Measurements from ENCODE around the gene ILKAP. TPM values are rescaled to one million over a fixed set of nuclear protein-coding genes. Genes with fewer than 3 reads are reported as not detected.

ILKAP gene
- polyA plus RNA-seq, 2 of the 4 experiments (the other 2 are of a cell fraction), result 36.3 to 41.4 TPM

- ATAC-seq (peak; percentile 41 to 55), FAIRE-seq (no peak), DNase-seq (ENCODE audit: low read depth in 1 of 2, low spot score in 1 of 2) (no peak)
- WGBS (ENCODE audit: missing lambda C conversion rate), result 58% methylated on average over 18 of the region's 18 CpGs
- peaks cover 16% of the 10 kb centered on the region for H3K4me1 ChIP-seq
- H3K27ac ChIP-seq, result peak overlapping the region; percentile 98 to 99
- ChIA-PET CTCF (interaction anchor here (0.6 to 1.1 kb wide), 3 partner anchors 14 to 35 kb away, joined by 3 read pairs; no protein-coding TSS in a partner anchor), POLR2A (interaction anchor here (1.0 kb wide), 1 partner anchor 36 kb away, joined by 3 read pairs; no protein-coding TSS in a partner anchor)
- peak overlapping the region; percentile 99 for H3K4me3 ChIP-seq
- TF ChIP-seq HOXB5 (CRISPR knock-in tag; IDR thresholded peaks at IDR 0.05) (peak; percentile 65; the same call in 1 of the 2 replicates), MAZ (IDR thresholded peaks at IDR 0.05; ENCODE audit: borderline replicate concordance, low read depth, low read length) (no peak), POLR2A (IDR thresholded peaks at IDR 0.05; ENCODE audit: low read length) (no peak), FOSL2 (IDR thresholded peaks at IDR 0.05) (no peak), FOSL2 (CRISPR knock-in tag; IDR thresholded peaks at IDR 0.05) (no peak), BCL3 (IDR thresholded peaks at IDR 0.05) (no peak), TP53 (CRISPR knock-in tag; IDR thresholded peaks at IDR 0.05) (peak; percentile 46; the same call in 1 of the 2 replicates)
- H3K9me3 ChIP-seq, result no peaks in the 10 kb centered on the region
- peak overlapping the region; percentile 84 for H3K4me2 ChIP-seq
Observed at GRCh38 chr2:238203973-238204683, 633 bp upstream of the ILKAP start.

GRCh38 chr2:238202326-238203093, 985 bp downstream of the ILKAP start:
- no peak for FAIRE-seq
- WGBS (ENCODE audit: missing lambda C conversion rate), result 17% methylated on average over 27 of the region's 27 CpGs
- TF ChIP-seq FOSB (CRISPR knock-in tag; IDR thresholded peaks at IDR 0.05) (no peak), PHF8 (IDR thresholded peaks at IDR 0.05; ENCODE audit: borderline replicate concordance, low read depth) (no peak), ZSCAN20 (CRISPR knock-in tag; IDR thresholded peaks at IDR 0.05) (no peak), RNF2 (IDR thresholded peaks at IDR 0.05; ENCODE audit: borderline replicate concordance, low read depth) (no peak), KDM5A (IDR thresholded peaks at IDR 0.05) (no peak), FOSL2 (IDR thresholded peaks at IDR 0.05) (no peak), FOSL2 (CRISPR knock-in tag; IDR thresholded peaks at IDR 0.05) (no peak), MYC (IDR thresholded peaks at IDR 0.05; ENCODE audit: borderline replicate concordance, low read length) (no peak), EP300 (IDR thresholded peaks at IDR 0.05) (no peak), ATOH8 (CRISPR knock-in tag; IDR thresholded peaks at IDR 0.05; ENCODE audit: low read depth) (no peak), REST (IDR thresholded peaks at IDR 0.05) (no peak), HOXB13 (CRISPR knock-in tag; IDR thresholded peaks at IDR 0.05; ENCODE audit: low read depth) (no peak), CBX2 (IDR thresholded peaks at IDR 0.05; ENCODE audit: borderline replicate concordance, low read depth) (no peak), ESRRA (IDR thresholded peaks at IDR 0.05; ENCODE audit: borderline replicate concordance, low read length) (no peak), GATA3 (IDR thresholded peaks at IDR 0.05; ENCODE audit: borderline replicate concordance) (no peak), POLR2AphosphoS2 (conservative IDR thresholded peaks at IDR 0.05; ENCODE audit: low read length) (no peak), NFE2L2 (conservative IDR thresholded peaks at IDR 0.05; ENCODE audit: low read length) (no peak), NPAS2 (CRISPR knock-in tag; IDR thresholded peaks at IDR 0.05; ENCODE audit: borderline replicate concordance) (no peak), POLR2A (IDR thresholded peaks at IDR 0.05; ENCODE audit: low read length) (no peak), KDM1A (IDR thresholded peaks at IDR 0.05; ENCODE audit: low read depth) (no peak)
- ATAC-seq, result no peak; a peak in 1 of 6 replicates
- H3K4me2 ChIP-seq, result peak overlapping the region; percentile 86
- peak overlapping the region; percentile 99 for H3K4me3 ChIP-seq
- H3K4me1 ChIP-seq, result peaks cover 16% of the 10 kb centered on the region
- peak in 1 of 2 experiments; percentile 21 for DNase-seq (ENCODE audit: low read depth in 1 of 2, low spot score in 1 of 2)
- H3K9me3 ChIP-seq, result no peaks in the 10 kb centered on the region
- ChIA-PET POLR2A (no interaction called here), CTCF (interaction anchor here (0.7 to 1.5 kb wide), 5 partner anchors 16 to 341 kb away, joined by 3 to 4 read pairs (median 3); no protein-coding TSS in a partner anchor)
- peak overlapping the region; percentile 98 to 99 for H3K27ac ChIP-seq
